Keratinocyte (primary cell): ENCODE measurements around the gene FPR1. TPM values are rescaled to one million over a fixed set of nuclear protein-coding genes. Genes with fewer than 3 reads are reported as not detected.
A peak's percentile ranks its signal among the peaks of the same experiment; 100 is the strongest.

Source experiments
- DNase-seq: peaks from one replicate; pipeline ENCODE4 v3.0.0-alpha.2; 2011; ENCODE audit warnings: low read depth, missing footprints, low spot score
- FAIRE-seq: peaks from 2 replicates; lab custom pipeline; 2011; peaks lifted over from hg19 to GRCh38; lab: Jason Lieb, UNC
- H2AFZ ChIP-seq: 2 replicates; pipeline ENCODE4 v1.6.0; 2012; ENCODE audit warnings: low read length, control low read depth, inconsistent platforms; ENCODE audit not compliant: control insufficient read depth
- H3K27ac ChIP-seq: 2 replicates; pipeline ENCODE4 v1.5.1; 2011; ENCODE audit warnings: low read length; ENCODE audit not compliant: control insufficient read depth, insufficient read depth
- H3K27me3 ChIP-seq: 3 replicates; pipeline ENCODE4 v1.6.0; 2011; ENCODE audit warnings: low read length; ENCODE audit not compliant: control insufficient read depth, insufficient read depth; ENCODE audit errors: extremely low read depth
- H3K36me3 ChIP-seq, 2 experiments: 2 replicates in 1 of 2; 3 replicates in 1 of 2; pipeline ENCODE4 v1.5.1; 2011; ENCODE audit warnings: low read length in 2 of 2, mild to moderate bottlenecking in 1 of 2; ENCODE audit not compliant: control insufficient read depth in 2 of 2, insufficient read depth in 2 of 2; ENCODE audit errors: extremely low read depth in 1 of 2
- H3K4me1 ChIP-seq: 3 replicates; pipeline ENCODE4 v1.5.1; 2011; ENCODE audit warnings: low read length; ENCODE audit not compliant: control insufficient read depth, insufficient read depth; ENCODE audit errors: extremely low read depth
- H3K4me2 ChIP-seq: 3 replicates; pipeline ENCODE4 v1.6.0; 2011; ENCODE audit warnings: low read depth, low read length; ENCODE audit not compliant: control insufficient read depth, insufficient read depth; ENCODE audit errors: extremely low read depth
- H3K4me3 ChIP-seq, 3 experiments: fragments of 200-600 bp in 1 of 3; sonication (generic) in 1 of 3; 2 replicates in 2 of 3; 3 replicates in 1 of 3; pipeline ENCODE4 v1.5.1; 2011 to 2016; ENCODE audit warnings: low read length in 3 of 3, mild to moderate bottlenecking in 3 of 3, control low read depth in 2 of 3, inconsistent platforms in 1 of 3, low read depth in 1 of 3, mixed read lengths in 1 of 3, mixed run types in 1 of 3, moderate library complexity in 1 of 3; ENCODE audit not compliant: control insufficient read depth in 2 of 3, insufficient read depth in 2 of 3; ENCODE audit errors: extremely low read depth in 1 of 3
- H3K79me2 ChIP-seq: 2 replicates; pipeline ENCODE4 v1.6.0; 2012; ENCODE audit warnings: low read length; ENCODE audit not compliant: control insufficient read depth, insufficient read depth
- H3K9ac ChIP-seq: 3 replicates; pipeline ENCODE4 v1.6.0; 2011; ENCODE audit warnings: low read length; ENCODE audit not compliant: control insufficient read depth, insufficient read depth; ENCODE audit errors: extremely low read depth
- H3K9me1 ChIP-seq: 3 replicates; pipeline ENCODE4 v1.6.0; 2011; ENCODE audit warnings: low read length; ENCODE audit not compliant: control insufficient read depth, insufficient read depth; ENCODE audit errors: extremely low read depth
- H3K9me3 ChIP-seq: 2 replicates; pipeline ENCODE4 v1.5.1; 2012; ENCODE audit warnings: low read depth, low read length; ENCODE audit not compliant: control insufficient read depth
- H4K20me1 ChIP-seq: 3 replicates; pipeline ENCODE4 v1.6.0; 2011; ENCODE audit warnings: low read length; ENCODE audit not compliant: control insufficient read depth, insufficient read depth; ENCODE audit errors: extremely low read depth
- CTCF ChIP-seq, 3 experiments: IDR thresholded peaks in 1 of 3; conservative IDR thresholded peaks in 1 of 3; optimal IDR thresholded peaks in 1 of 3; 2 replicates in 2 of 3; 3 replicates in 1 of 3; pipeline versions ENCODE3 to v1.5.1; 2011; ENCODE audit warnings: low read length in 3 of 3, mild to moderate bottlenecking in 3 of 3, moderate library complexity in 2 of 3, control low read depth in 1 of 3, inconsistent platforms in 1 of 3; ENCODE audit not compliant: insufficient read depth in 2 of 3; ENCODE audit errors: extremely low read depth in 1 of 3
- EZH2 ChIP-seq: IDR thresholded peaks from one replicate; pipeline ENCODE4 v1.6.1; 2012; ENCODE audit warnings: inconsistent platforms, mild to moderate bottlenecking, low read length, moderate library complexity
- dilution Hi-C: fragments of 300-500 bp; cut with MboI; formaldehyde crosslinking; loops from one replicate; pipeline ENCODE4 v1.7.0; 2020; ENCODE audit warnings: low sequenced_read_pairs; ENCODE audit not compliant: extremely low pct_ligation_motif_present
- polyA plus RNA-seq, 5 experiments: library from polyadenylated mRNA; depleted of rRNA in 3 of 5; stranded (reverse) in 3 of 5; stranded (forward) in 1 of 5; unstranded in 1 of 5; fragments of >200 nt; gene quantifications; 1 replicate in 1 of 5; 2 replicates in 3 of 5; 3 replicates in 1 of 5; pipeline versions ENCODE4 v1.2.1 to v1.2.3, GENCODE V29; 2011 to 2012; ENCODE audit warnings: missing spikeins in 2 of 5, low read depth in 1 of 5, low replicate concordance in 1 of 5

FPR1 gene
- polyA plus RNA-seq, 1 donor (not counting 4 experiments of a cell fraction or from before 2014, with no cell fraction given): 2.4 TPM

- FAIRE-seq: peak; percentile 76
Measured at GRCh38 chr19:51749979-51750378, 1.7 kb downstream of the FPR1 start.

GRCh38 chr19:51746731-51747130 lies 4.9 kb downstream of the FPR1 start:
- no peak for DNase-seq
- dilution Hi-C loops: no loop called here
- H3K9me1 ChIP-seq: no peaks in the 10 kb centered on the region
- no peak for TF ChIP-seq CTCF (optimal IDR thresholded peaks at IDR 0.05 in 1 of 3, IDR thresholded peaks at IDR 0.05 in 1 of 3, conservative IDR thresholded peaks at IDR 0.05 in 1 of 3; ENCODE audit: extremely low read depth in 1 of 3, insufficient read depth in 2 of 3, low read length in 3 of 3)
- no peak for TF ChIP-seq EZH2
- H3K9ac ChIP-seq: no peak overlapping the region
- no peak overlapping the region for H2AFZ ChIP-seq
- H3K27ac ChIP-seq: no peak overlapping the region
- no peaks in the 10 kb centered on the region for H3K36me3 ChIP-seq
- H3K79me2 ChIP-seq: no peaks in the 10 kb centered on the region
- no peaks in the 10 kb centered on the region for H4K20me1 ChIP-seq
- peaks cover 12% of the 10 kb centered on the region for H3K4me1 ChIP-seq
- no peaks in the 10 kb centered on the region for H3K9me3 ChIP-seq
- no peak overlapping the region for H3K4me2 ChIP-seq
- H3K4me3 ChIP-seq: no peak overlapping the region
- no peak for FAIRE-seq
- H3K27me3 ChIP-seq: no peaks in the 10 kb centered on the region

More at GRCh38 chr19:51749979-51750378, 1.7 kb downstream of the FPR1 start:
- Histone ChIP-seq H3K4me3 (no peak overlapping the region), H4K20me1 (no peaks in the 10 kb centered on the region), H3K4me1 (peaks cover 6% of the 10 kb centered on the region), H3K79me2 (no peaks in the 10 kb centered on the region), H3K4me2 (no peak overlapping the region), H3K27ac (no peak overlapping the region), H3K9ac (no peak overlapping the region), H3K9me1 (no peaks in the 10 kb centered on the region), H2AFZ (no peak overlapping the region), H3K9me3 (no peaks in the 10 kb centered on the region), H3K36me3 (no peaks in the 10 kb centered on the region), H3K27me3 (no peaks in the 10 kb centered on the region)
- dilution Hi-C loops: no loop called here
- no peak for TF ChIP-seq CTCF (optimal IDR thresholded peaks at IDR 0.05 in 1 of 3, IDR thresholded peaks at IDR 0.05 in 1 of 3, conservative IDR thresholded peaks at IDR 0.05 in 1 of 3; ENCODE audit: extremely low read depth in 1 of 3, insufficient read depth in 2 of 3, low read length in 3 of 3)
- no peak for DNase-seq
